ENCODE results near the gene EEFSEC. TPM values are rescaled to one million over a fixed set of nuclear protein-coding genes. Genes with fewer than 3 reads are reported as not detected.

The EEFSEC gene
- total RNA-seq, 2 experiments from 2014 or later = 17.7 to 25.3 TPM

- BruUV-seq (replicated peaks) = no TSS peak
Measured at GRCh38 chr3:128322030-128323022, 169.0 kb downstream of the EEFSEC start.

DNA sequence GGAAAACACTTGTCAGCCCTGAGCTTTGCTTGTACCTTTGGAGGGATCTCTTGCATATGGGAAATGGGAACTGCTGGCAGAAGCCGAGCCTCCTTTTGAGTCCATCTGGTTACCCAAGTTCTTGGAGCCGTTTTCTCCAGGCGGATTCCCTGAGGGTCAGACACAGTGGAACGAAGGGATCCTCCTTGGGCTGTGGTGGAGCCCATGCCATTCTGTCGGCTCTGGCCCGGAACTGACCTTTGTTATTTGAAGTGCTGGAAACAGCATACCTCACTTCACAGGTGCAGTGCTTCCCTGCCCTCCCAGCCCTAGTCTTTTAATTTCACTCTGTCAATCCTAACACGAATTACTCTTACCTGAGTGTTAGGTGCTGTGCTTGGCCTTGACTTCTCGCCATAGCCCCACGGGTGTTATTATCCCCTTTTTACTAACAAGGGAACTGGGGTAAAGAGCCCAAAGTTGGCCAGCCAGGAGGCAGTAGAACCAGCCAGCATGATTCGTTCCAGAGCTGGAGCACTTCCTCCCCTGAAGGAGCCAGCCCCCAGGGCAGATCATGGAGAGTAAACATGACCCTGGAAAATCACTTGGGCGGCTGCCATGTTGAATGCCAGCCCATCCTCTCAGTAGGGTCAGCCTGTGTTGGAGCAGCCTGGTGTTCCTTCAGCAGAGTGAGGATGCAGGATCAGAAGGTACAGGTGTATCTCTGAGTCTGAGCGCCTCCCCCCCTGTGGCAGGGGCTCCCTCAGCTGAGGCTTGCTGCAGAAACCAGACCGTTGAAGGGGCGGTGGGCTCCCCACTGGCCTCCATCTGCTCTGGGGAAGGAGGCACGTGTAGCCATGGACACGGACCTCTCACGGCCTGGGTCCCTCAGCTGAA lies 170.2 kb downstream of the EEFSEC start:
- Histone ChIP-seq H3K36me3 (ENCODE audit: insufficient read depth, low read length) (no peaks in the 10 kb centered on the region), H3K79me2 (ENCODE audit: insufficient read depth, low read depth, low read length) (no peaks in the 10 kb centered on the region), H3K27ac (ENCODE audit: low read depth, low read length, poor library complexity, severe bottlenecking) (no peak overlapping the region), H3K4me1 (ENCODE audit: insufficient read depth, low read length, poor library complexity, severe bottlenecking) (no peaks in the 10 kb centered on the region), H4K20me1 (ENCODE audit: insufficient read depth, low read length) (no peaks in the 10 kb centered on the region), H3K4me2 (ENCODE audit: low read length) (no peak overlapping the region), H3K9me2 (ENCODE audit: insufficient read depth, low read length) (no peaks in the 10 kb centered on the region), H3K4me3 (ENCODE audit: low read depth, low read length, poor library complexity, severe bottlenecking) (no peak overlapping the region), H3K9me3 (ENCODE audit: low read length) (no peaks in the 10 kb centered on the region), H2AFZ (ENCODE audit: low read length) (no peak overlapping the region)
- intact Hi-C loops (cut with micrococcal nuclease; ENCODE audit: unreplicated experiment) = loop anchor here (10.0 kb wide), 1 partner anchor 229 kb away; no protein-coding TSS in a partner anchor
- ChIA-PET CTCF (ENCODE audit: unreplicated experiment) (interaction anchor here (0.6 kb wide), 1 partner anchor 340 kb away, joined by 3 read pairs; no protein-coding TSS in a partner anchor), POLR2A (interaction anchor here (0.6 kb wide), 1 partner anchor 28 kb away, joined by 3 read pairs; no protein-coding TSS in a partner anchor)
- DNase-seq (ENCODE audit: low spot score) = no peak
- TF ChIP-seq CTCF (conservative IDR thresholded peaks at IDR 0.05; ENCODE audit: low read length) (no peak), EZH2phosphoT487 (IDR thresholded peaks at IDR 0.05; ENCODE audit: borderline replicate concordance, low read depth, low read length) (no peak)
- no TSS peak for BruUV-seq (replicated peaks)

More at GRCh38 chr3:128322030-128323022, 169.0 kb downstream of the EEFSEC start:
- ChIA-PET CTCF (ENCODE audit: unreplicated experiment) (interaction anchor here (1.6 kb wide), 1 partner anchor 227 kb away, joined by 4 read pairs; no protein-coding TSS in a partner anchor), POLR2A (interaction anchor here (0.6 kb wide), 1 partner anchor 27 kb away, joined by 3 read pairs; no protein-coding TSS in a partner anchor)
- no peak overlapping the region for H3K4me3 ChIP-seq (ENCODE audit: low read depth, low read length, poor library complexity, severe bottlenecking)
- intact Hi-C loops (cut with micrococcal nuclease; ENCODE audit: unreplicated experiment) = loop anchor here (10.0 kb wide), 1 partner anchor 228 kb away; no protein-coding TSS in a partner anchor
- H3K36me3 ChIP-seq (ENCODE audit: insufficient read depth, low read length) = no peaks in the 10 kb centered on the region
- no peak overlapping the region for H2AFZ ChIP-seq (ENCODE audit: low read length)
- no peak overlapping the region for H3K27ac ChIP-seq (ENCODE audit: low read depth, low read length, poor library complexity, severe bottlenecking)
- no peaks in the 10 kb centered on the region for H3K9me3 ChIP-seq (ENCODE audit: low read length)
- no peaks in the 10 kb centered on the region for H3K4me1 ChIP-seq (ENCODE audit: insufficient read depth, low read length, poor library complexity, severe bottlenecking)
- H4K20me1 ChIP-seq (ENCODE audit: insufficient read depth, low read length) = no peaks in the 10 kb centered on the region
- TF ChIP-seq CTCF (conservative IDR thresholded peaks at IDR 0.05; ENCODE audit: low read length) (peak; percentile 73), EZH2phosphoT487 (IDR thresholded peaks at IDR 0.05; ENCODE audit: borderline replicate concordance, low read depth, low read length) (no peak)
- H3K79me2 ChIP-seq (ENCODE audit: insufficient read depth, low read depth, low read length) = no peaks in the 10 kb centered on the region
- peak; percentile 43 for DNase-seq (ENCODE audit: low spot score)
- H3K4me2 ChIP-seq (ENCODE audit: low read length) = no peak overlapping the region
- H3K9me2 ChIP-seq (ENCODE audit: insufficient read depth, low read length) = no peaks in the 10 kb centered on the region

Measured in OCI-LY7 (cell line).